Gastroesophageal sphincter (tissue), 3 donors: Measurements from ENCODE around the gene ENPEP.

Experiments
- CTCF ChIP-seq, 4 experiments: fragments of 200-600 bp in 2 of 4; fragments of 450-650 bp in 2 of 4; sonication (generic) in 1 of 4; IDR thresholded peaks; one replicate each; pipeline ENCODE4 v1.5.1; 2017 to 2019; ENCODE audit warnings: antibody characterized with exemption in 4 of 4, mild to moderate bottlenecking in 2 of 4, moderate library complexity in 2 of 4
- EP300 ChIP-seq: sonication (generic); formaldehyde crosslinking; IDR thresholded peaks from one replicate; pipeline ENCODE4 v1.6.1; 2017; ENCODE audit warnings: antibody characterized with exemption, mild to moderate bottlenecking
- POLR2A ChIP-seq, 2 donors: fragments of 450-650 bp; IDR thresholded peaks; one replicate each; pipeline ENCODE4 v1.6.1; 2017; ENCODE audit warnings: antibody characterized with exemption in 2 of 2, mild to moderate bottlenecking in 2 of 2, moderate library complexity in 1 of 2
- POLR2AphosphoS5 ChIP-seq: sonication (generic); formaldehyde crosslinking; IDR thresholded peaks from one replicate; pipeline ENCODE4 v1.6.1; 2017; ENCODE audit warnings: antibody characterized with exemption

GRCh38 chr4:110605077-110605476 is 129.1 kb downstream of the ENPEP start:
- TF ChIP-seq POLR2A (IDR thresholded peaks at IDR 0.05): no peak
- TF ChIP-seq POLR2AphosphoS5: no peak
- TF ChIP-seq CTCF (IDR thresholded peaks at IDR 0.05): no peak
- no peak for TF ChIP-seq EP300
